Thymus (tissue), 11 donors: ENCODE results near the gene ELF1. TPM values are rescaled to one million over a fixed set of nuclear protein-coding genes. Genes with fewer than 3 reads are reported as not detected.
"Not testable (repeated sequence)": the region's sequence is repeated elsewhere in the genome, so short reads cannot be mapped to it uniquely, and the experiment has no call there.

Source experiments
- DNase-seq, 9 donors: peaks; one replicate each; pipeline ENCODE4 v3.0.0-alpha.2; 2013; ENCODE audit warnings: low spot score in 9 of 9, low read depth in 6 of 9, missing footprints in 1 of 9
- H3K27ac ChIP-seq, 2 donors: one replicate each; pipeline ENCODE4 v1.5.1; 2013; ENCODE audit warnings: control low read depth in 1 of 2, low read depth in 1 of 2, low read length in 1 of 2, mild to moderate bottlenecking in 1 of 2, moderate library complexity in 1 of 2
- H3K27me3 ChIP-seq, 2 donors: one replicate each; pipeline ENCODE4 v1.5.1; 2013; ENCODE audit warnings: low read length in 1 of 2; ENCODE audit not compliant: control insufficient read depth in 2 of 2, insufficient read depth in 1 of 2
- H3K36me3 ChIP-seq, 2 donors: one replicate each; pipeline ENCODE4 v1.5.1; 2013; ENCODE audit warnings: low read length in 1 of 2, mild to moderate bottlenecking in 1 of 2, moderate library complexity in 1 of 2; ENCODE audit not compliant: control insufficient read depth in 2 of 2, insufficient read depth in 2 of 2
- H3K4me1 ChIP-seq, 2 donors: one replicate each; pipeline ENCODE4 v1.5.1; 2013; ENCODE audit warnings: low read length in 2 of 2; ENCODE audit not compliant: control insufficient read depth in 2 of 2, insufficient read depth in 2 of 2
- H3K4me3 ChIP-seq, 2 donors: one replicate each; pipeline ENCODE4 v1.5.1; 2013; ENCODE audit warnings: low read length in 2 of 2, control low read depth in 1 of 2, mild to moderate bottlenecking in 1 of 2
- H3K9me3 ChIP-seq, 2 donors: one replicate each; pipeline ENCODE4 v1.5.1; 2013; ENCODE audit warnings: low read length in 1 of 2, mild to moderate bottlenecking in 1 of 2; ENCODE audit not compliant: control insufficient read depth in 2 of 2, insufficient read depth in 1 of 2
- WGBS: extraction: QIAGEN DNeasy Blood & Tissue Kit; methylation state at CpG from one replicate; pipeline ENCODE4 v1.1.7; 2013; 5-methylcytosine and 5-hydroxymethylcytosine counted together
- polyA plus RNA-seq: library from polyadenylated mRNA; stranded (reverse); fragments of 200-250 nt; gene quantifications from one replicate; pipeline ENCODE4 v1.2.3, GENCODE V29; 2013
- total RNA-seq: library from RNA; stranded (reverse); fragments of 120-200 nt; gene quantifications from one replicate; pipeline ENCODE4 v1.2.4, GENCODE V29; 2013
- donor health status: healthy.

ELF1 gene
- total and polyA plus RNA-seq, 2 donors = 64.2 to 89.3 TPM

- Histone ChIP-seq H3K4me3 (no peak overlapping the region), H3K27ac (no peak overlapping the region), H3K4me1 (no peaks in the 10 kb centered on the region), H3K36me3 (no peaks in the 10 kb centered on the region), H3K27me3 (no peaks in the 10 kb centered on the region), H3K9me3 (no peaks in the 10 kb centered on the region)
- no peak for DNase-seq
- WGBS = 99% methylated on average over 2 of the region's 2 CpGs
Measured at GRCh38 chr13:40910324-40911050, 108.6 kb downstream of the ELF1 start.

GRCh38 chr13:40909541-40910200 lies 109.4 kb downstream of the ELF1 start:
- H3K36me3 ChIP-seq, H3K27me3 ChIP-seq, H3K27ac ChIP-seq, DNase-seq, H3K4me3 ChIP-seq, H3K9me3 ChIP-seq, H3K4me1 ChIP-seq: not testable (repeated sequence)
- WGBS = 99% methylated on average over 4 of the region's 4 CpGs

DNA sequence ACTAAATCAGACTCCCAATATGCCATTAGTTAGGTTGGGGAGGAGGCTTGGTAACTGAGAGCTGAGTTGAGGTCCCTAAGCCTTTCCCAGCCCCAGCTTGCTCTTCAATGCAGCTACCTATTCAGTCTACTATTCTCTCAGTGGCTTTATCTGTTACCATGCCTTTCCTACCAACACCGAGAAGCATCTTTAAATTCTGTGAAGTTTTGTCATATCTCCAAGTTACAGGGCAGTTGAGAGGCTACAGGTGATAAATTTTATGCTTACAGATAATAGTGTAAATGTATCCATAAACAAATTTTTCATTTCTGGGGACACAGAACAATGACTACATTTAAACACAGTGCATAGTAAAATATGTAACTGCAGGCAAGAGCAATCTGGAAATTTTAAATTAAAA lies 110.6 kb downstream of the ELF1 start:
- Histone ChIP-seq H3K4me3 (no peak overlapping the region), H3K36me3 (no peaks in the 10 kb centered on the region), H3K27me3 (no peaks in the 10 kb centered on the region), H3K9me3 (no peaks in the 10 kb centered on the region), H3K4me1 (no peaks in the 10 kb centered on the region), H3K27ac (no peak overlapping the region)
- no peak for DNase-seq
- WGBS = 98% methylated on average over 1 of the region's 1 CpG

DNA sequence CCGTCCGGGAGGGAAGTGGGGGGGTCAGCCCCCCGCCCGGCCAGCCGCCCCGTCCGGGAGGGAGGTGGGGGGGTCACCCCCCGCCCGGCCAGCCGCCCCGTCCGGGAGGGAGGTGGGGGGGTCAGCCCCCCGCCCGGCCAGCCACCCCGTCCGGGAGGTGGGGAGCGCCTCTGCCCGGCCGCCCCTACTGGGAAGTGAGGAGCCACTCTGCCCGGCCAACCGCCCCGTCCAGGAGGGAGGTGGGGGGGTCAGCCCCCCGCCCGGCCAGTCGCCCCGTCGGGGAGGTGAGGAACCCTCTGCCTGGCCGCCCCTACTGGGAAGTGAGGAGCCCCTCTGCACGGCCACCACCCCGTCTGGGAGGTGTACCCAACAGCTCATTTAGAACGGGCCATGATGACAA lies 118.1 kb downstream of the ELF1 start:
- H3K4me3 ChIP-seq, H3K36me3 ChIP-seq, H3K9me3 ChIP-seq, H3K4me1 ChIP-seq, H3K27ac ChIP-seq, DNase-seq, H3K27me3 ChIP-seq: not testable (repeated sequence)
- 98% methylated on average over 31 of the region's 31 CpGs for WGBS

- not testable (repeated sequence) for DNase-seq, H3K27ac ChIP-seq, H3K4me1 ChIP-seq, H3K9me3 ChIP-seq, H3K36me3 ChIP-seq, H3K4me3 ChIP-seq, H3K27me3 ChIP-seq
- 97% methylated on average over 21 of the region's 28 CpGs for WGBS
Measured at GRCh38 chr13:40900568-40900967, 118.5 kb downstream of the ELF1 start.

- Histone ChIP-seq H3K9me3 (no peaks in the 10 kb centered on the region), H3K27ac (no peak overlapping the region), H3K27me3 (no peaks in the 10 kb centered on the region), H3K36me3 (no peaks in the 10 kb centered on the region), H3K4me1 (no peaks in the 10 kb centered on the region), H3K4me3 (no peak overlapping the region)
- DNase-seq = no peak
Measured at GRCh38 chr13:40897053-40897452, 122.1 kb downstream of the ELF1 start.

- DNase-seq = no peak
- no peaks in the 10 kb centered on the region for H3K9me3 ChIP-seq
- H3K27ac ChIP-seq = no peak overlapping the region
- no peaks in the 10 kb centered on the region for H3K36me3 ChIP-seq
- H3K27me3 ChIP-seq = no peaks in the 10 kb centered on the region
- H3K4me1 ChIP-seq = no peaks in the 10 kb centered on the region
- H3K4me3 ChIP-seq = no peak overlapping the region
- 97% methylated on average over 5 of the region's 5 CpGs for WGBS
Measured at GRCh38 chr13:40895227-40896184, 123.6 kb downstream of the ELF1 start.

GRCh38 chr13:40893573-40893972 lies 125.5 kb downstream of the ELF1 start:
- DNase-seq, H3K36me3 ChIP-seq, H3K27me3 ChIP-seq, H3K4me1 ChIP-seq, H3K9me3 ChIP-seq, H3K27ac ChIP-seq, H3K4me3 ChIP-seq: not testable (repeated sequence)
- WGBS = over 99% methylated on average over 3 of the region's 3 CpGs

GRCh38 chr13:40886017-40886416 lies 133.1 kb downstream of the ELF1 start:
- no peak overlapping the region for H3K27ac ChIP-seq
- 98% methylated on average over 3 of the region's 3 CpGs for whole genome bisulfite sequencing
- H3K4me1 ChIP-seq = no peaks in the 10 kb centered on the region
- H3K27me3 ChIP-seq = no peaks in the 10 kb centered on the region
- no peaks in the 10 kb centered on the region for H3K36me3 ChIP-seq
- no peak overlapping the region for H3K4me3 ChIP-seq
- no peaks in the 10 kb centered on the region for H3K9me3 ChIP-seq
- DNase-seq = no peak
